ENCODE results near the gene GPHB5.
"Not testable (repeated sequence)": the region's sequence is repeated elsewhere in the genome, so short reads cannot be mapped to it uniquely, and the experiment has no call there.

GPHB5 gene

DNA sequence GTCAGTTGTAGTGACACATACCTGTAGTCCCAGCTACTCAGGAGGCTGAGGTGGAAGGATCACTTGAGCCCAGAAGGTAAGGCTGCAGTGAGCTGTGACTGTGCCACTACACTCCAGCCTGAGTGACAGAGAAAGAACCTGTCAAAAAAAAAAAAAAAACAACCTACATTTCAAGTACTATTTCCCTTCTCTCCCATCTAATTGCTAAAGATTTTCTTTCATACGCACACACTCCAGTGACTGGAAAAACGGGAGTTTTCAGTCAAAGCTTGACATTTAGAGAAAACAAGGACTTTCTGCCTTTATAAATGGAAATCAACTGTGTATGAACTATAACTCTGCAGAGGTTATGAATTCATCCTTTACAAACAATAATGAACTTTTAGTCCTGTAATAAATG lies 25.9 kb downstream of the GPHB5 start:
- no peak for DNase-seq

DNA sequence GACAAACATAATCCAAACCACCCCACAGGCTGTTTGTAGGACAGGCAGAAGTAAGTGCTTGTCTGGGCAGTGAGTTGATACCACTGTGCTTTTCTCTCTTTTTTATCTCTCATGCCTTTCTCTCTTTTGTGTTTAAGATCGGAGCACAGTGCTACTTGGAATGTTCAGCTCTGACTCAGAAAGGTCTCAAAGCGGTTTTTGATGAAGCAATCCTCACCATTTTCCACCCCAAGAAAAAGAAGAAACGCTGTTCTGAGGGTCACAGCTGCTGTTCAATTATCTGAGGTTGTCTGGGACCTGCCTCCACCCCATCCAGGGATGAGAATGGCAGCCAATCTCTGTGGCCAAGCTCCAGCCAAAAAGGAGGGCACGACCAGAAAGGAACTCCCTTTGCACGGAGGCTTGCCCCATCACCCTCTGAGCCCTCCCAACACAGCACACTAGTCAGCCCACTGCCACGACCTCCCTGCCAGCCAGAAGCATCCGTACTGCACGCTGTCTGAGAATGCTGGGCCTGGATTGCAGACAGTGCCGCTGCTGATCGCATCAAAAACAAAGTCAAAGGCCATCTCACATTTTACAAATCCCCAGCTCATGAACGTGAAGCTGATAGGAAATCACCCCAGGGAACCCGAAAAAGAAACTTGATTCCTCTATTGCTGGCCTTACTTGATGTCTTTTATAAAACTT lies 27.8 kb downstream of the GPHB5 start:
- no peak for DNase-seq

DNA sequence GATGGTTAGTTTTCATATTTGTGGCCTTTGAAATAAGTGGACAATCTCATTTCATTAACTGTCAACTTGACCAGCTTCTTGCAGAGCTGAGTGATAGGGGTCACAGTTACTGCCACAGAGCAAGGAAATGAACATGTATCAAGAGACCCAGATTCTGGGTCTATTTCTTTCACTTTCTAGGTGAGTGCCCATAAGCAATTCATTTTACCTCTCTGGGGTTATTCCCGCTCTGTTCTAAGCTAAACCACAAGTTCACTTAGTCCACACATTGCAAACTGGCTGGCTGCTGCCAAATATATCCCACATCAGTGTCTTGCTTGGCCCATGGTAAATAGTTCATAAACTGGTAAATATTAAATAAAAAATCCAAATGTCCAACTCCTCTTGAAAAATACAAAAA lies 29.9 kb downstream of the GPHB5 start:
- no peak for DNase-seq

DNA sequence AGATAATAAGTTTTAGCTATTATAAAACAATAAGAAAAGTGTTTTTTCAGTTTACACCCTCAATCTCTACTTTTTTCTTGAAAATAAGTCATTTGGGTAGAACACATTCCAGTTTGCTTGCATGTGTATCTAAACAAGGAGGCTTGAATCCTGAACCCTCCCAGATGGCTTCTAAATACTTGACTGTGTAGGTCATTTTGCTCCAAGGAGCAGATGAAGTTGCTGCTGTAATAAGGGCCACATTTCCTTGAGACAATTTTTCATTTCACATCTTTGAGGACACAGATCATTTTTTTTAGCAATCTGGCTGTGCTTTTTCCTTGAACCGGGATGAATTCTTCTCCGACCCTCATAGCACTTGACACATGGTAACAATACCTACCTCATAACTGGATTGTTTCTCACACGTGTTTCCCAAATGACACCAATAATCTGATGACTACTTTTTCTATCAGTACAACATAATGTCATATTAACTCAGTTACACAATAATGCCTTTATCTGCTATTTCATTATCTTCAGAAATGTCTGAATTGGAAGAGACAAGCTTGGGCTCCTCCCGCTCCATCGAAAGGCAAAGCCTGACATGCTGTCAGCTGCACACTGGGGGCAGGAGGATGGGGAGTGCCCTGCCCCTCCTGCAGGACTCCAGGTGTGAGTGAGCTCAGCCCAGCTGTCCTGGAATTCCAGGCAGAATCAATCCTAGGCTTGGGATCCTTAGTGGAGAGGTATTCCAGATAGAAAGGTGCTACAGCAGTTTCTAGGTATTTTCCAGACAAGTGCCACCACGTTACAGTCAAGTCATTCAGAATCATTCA lies 30.9 kb downstream of the GPHB5 start:
- DNase-seq, result no peak

DNA sequence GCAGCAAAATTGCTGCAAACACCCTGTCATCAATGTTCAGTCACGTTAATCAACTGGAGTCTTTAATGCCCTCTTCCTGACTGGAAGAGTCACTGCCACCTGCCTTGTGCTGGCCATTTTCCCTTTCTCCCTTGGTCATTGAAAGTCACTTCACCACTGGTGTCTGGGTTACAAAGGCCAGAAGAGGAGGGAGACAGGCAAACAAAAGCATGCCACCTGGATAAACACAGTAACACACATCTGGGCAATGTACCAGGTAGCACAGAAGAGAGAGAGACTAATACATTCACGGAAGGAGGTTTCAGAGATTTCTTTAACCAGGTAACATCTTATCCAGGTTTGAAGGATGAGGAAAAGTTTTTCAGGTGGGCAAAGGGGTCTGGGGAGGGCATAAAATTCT lies 32.7 kb downstream of the GPHB5 start:
- peak; percentile 88 for DNase-seq

DNA sequence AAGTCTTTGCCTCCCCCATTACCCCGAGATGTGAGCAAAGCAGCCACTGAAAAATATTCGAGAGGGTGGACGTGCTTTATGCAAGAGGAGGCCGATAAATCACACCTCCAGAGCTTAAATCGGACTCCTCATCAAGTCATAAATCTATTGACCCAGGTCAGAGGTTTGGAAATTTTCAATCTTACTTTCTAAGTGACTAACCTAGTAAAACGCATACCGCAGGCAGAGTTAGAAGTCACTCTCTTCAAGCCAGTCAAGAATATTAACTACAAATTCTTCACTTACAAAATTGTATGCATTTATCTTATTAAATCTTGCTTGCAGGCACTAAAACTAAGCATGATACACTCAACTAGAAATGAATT lies 34.9 kb downstream of the GPHB5 start:
- DNase-seq, result no peak

DNA sequence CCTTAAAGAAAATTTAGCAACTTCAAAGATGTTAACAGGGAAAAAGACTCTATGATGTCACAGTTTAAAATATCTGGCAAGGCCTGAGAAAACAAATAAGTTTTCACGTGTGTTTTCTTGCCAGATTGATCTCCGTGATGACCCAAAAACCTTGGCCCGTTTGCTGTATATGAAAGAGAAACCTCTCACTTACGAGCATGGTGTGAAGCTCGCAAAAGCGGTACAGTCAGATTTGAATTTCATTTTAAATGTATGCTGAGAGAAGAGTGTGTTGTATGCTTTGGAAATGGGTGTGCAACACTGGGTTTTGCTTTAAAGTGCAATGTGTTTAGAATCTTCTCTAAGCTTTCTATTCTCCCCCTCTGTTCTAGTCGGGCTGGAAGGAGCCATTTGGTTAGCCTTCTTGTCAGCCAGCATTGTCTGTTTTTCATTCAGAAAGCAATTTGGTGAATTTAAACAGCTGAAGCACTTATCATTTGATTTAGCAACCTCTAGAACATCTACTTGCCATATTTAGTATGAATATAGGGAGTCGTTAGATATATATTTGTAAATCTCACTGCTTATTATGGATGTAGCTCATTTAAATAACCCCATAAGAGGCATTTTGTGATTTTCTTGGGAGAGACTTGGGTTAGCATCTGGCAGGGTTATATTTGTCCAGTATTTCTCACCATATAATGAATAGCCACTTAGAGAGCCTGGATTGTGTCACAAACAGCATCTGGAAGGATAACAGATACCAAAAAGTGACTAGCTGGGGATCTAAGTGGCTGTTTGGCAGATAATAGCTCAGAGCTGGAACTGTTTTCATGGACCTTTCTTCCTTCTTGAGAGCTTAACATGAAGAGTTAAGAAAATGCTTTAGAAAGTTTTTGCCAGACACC lies 35.5 kb downstream of the GPHB5 start:
- DNase-seq, result no peak

DNA sequence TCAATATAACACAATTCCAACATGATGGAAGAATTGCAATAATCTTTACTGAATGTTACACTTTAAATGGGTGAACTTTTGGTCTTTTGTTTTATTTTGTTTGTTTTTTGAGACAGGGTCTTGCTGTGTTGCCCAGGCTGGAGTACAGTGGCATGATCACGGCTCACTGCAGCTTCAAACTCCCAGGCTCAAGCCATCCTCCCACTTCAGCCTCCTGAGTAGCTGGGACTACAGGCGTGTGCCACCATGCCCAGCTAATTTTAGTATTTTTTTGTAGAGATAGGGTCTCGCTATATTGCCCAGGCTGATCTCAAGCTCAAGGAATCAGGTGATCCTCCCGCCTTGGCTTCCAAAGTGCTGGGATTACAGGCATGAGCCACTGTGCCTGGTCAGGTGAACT lies 38.8 kb downstream of the GPHB5 start:
- not testable (repeated sequence) for DNase-seq

DNA sequence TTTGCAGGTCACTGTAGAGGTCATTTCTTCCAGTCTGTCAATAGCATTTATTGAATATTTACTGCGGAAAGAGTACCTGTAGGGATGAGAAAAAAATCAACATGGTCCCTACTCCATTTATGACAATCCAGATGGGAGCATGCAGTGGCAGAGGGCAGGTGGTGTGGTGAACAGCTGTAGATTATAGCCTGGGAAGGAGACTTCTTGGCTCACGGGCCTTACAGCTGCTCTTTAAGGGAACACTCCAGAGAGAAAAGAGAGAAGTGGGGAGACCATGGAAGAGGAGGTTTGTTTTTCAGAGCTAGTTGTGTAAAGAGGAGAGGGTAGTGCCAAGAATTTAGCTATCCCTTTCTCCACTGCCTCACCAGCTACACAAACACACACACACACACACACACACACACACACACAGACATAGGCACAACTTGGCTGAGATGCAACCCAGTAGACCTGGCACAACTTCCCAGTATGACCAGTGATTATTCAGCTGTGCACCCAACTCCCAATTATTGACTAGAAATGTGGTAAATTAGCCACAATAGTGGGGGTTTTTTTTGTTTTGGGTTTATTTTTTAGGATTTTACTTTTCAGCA lies 41.0 kb downstream of the GPHB5 start:
- DNase-seq, result peak; percentile 91

DNA sequence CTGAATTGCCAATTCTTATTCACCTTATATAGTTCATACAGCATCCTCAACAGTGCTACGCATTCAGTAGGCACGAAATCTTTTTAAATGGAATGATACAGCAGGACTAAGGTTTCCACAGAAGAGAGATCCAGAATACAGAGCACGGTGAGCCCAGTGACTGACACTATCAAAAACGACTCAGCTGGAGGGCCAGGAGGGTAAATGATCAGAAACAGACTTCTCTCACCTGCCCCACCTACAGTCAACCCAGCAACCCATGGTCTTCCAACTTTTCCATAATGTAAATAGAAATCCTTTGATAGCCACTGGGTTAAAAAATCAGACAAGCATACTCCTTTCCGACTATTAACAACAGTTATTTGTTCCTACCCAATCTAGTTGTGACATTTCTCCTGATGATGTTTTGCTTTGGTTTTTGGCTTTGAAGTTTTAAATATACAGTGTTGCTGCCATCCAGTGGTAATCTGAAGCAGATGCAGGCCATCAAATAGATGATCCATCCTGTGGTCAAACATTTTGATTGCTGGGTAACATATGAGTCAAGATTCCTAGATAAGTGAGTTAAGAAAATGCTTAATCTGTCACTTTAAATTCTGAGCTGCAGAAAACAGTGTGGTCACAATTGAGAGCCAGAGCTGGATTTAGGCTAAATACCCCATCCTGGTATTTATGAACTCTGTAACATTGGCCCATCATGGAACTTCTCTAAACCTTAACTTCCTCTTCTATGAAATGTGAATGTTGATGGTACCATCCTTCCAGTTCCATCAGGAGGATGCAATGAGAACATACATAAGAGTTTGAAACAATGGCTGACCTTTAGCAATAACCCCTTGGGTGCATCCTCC lies 42.0 kb downstream of the GPHB5 start:
- DNase-seq, result peak; percentile 89

DNA sequence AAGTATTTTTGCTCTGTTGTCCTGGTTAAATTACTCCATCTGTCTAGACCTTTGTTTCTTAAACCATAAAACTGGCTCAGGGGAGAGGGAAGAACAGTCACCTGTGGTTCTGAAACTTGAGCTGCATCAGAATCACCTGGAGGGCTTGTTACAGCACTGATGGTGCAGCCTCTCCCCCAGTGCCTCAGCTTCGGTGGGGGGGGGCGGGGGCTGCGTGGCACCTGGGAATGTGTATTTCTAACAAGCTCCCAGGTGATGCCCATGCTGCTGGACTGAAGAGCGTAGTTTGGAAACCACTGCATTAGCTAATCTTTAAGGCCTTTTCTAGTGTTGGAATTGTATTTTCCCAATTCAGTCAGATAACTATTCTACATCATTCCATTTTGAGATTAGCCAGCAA lies 42.7 kb downstream of the GPHB5 start:
- no peak for DNase-seq

DNA sequence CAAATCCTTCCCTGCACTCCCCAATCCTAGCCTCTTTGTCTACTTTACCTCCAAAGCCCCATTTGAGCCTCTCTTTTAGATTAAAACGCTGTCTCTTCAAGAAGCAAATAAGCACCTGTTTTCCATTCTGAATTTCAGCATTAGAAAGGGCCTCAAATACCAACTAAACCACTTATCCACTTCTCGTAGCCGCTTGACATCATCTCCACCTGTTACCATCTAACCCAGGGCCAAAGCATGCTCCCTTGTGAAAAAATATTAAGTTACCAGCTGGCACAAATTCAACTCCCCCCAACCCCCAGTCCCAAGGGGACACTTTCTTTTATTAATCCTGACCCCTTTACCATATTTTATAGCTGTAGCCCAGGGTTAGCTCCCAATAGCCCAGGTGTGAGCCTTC lies 43.1 kb downstream of the GPHB5 start:
- DNase-seq, result peak; percentile 100

DNA sequence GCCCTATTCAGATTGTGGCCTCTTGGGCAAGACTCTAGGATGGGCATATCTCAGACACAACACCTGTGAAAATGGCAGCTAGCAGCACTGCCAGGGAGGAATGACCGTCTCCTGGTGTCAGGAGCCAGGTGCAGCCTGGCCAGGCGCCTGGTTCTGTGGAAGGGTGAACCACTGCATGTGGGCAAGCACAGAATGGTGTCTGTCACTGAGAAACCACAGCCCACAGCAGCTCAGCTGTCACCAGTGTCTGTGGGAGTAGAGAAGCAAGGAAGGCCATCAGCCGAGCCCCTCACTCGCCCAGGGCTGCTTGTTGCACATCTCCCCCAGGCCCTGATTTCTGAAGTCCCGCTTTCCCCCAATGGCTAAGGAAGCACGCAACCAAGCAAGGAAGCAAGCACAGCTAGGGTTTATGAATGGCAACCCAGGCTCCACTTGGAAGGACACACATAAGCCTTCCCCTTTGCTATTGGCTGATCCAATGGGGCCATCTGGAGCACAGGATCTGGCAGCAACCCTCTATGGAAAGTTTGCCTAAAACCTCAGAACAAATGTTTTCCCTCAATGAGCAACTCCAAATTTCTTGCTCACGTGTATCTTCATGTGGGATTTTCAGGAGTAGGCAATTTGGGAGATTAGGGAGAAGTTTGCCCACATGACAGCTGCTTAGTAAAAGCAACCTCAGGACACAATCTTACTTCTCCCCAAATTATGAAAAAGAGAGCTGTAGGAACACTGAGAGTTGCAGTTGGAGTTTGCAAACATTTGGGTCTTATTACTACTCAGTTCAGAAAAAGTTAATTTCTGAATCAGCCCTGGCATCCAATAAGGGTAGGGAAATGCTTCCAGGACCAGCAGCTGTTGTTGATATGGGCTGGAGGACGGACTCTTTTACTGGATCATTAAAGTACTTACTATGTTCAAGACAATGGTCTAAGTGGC lies 44.7 kb downstream of the GPHB5 start:
- DNase-seq, result no peak

DNA sequence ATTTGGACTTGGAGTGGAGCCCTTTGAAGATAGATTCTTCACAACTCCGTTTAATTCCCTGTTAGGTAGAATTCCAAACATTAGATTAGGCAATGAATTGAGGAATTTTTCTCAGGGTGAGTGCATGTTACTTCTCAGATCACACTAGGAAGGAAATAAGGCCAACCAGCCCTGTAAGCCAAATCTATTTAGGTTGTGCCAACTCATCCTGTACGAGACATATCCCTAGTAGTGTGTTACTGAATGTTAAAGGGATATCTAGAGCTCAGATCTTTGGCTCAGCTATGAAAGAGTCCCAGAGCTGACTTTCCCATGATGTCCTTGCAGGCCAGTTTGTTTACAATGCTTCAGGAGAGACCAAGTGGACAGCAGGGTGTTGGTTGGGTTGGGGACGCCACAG lies 45.6 kb downstream of the GPHB5 start:
- DNase-seq, result no peak

DNA sequence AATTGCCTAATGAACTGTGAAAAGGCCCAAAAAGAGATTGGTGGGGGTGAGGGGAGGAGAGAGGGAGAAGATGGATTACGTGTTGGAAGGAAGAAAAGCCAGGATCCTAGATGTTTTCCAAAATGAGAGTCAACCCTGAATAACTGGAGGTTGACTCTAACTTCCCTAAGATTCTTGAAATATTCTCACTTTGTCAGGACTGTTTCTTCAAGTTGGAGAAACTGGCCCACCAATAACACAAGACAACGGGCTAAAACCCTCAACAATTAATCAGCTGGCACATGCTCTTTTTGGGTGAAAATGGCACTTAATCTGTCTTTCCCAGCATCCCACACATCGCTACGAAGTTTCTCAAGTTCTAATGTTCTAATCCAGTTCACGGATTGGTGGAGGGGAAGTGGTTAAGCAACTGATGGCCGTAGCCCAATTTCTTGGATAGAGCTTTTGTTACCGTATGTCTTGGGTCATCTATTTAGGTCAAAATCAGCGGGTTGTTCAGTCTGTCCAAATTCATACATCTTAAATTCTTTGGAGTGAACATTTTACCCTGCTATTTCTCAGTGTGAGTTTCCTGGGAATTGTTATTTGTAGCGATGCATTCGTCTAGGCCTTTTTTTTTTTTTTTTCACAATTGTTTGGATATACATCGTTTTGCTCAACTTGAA lies 49.0 kb downstream of the GPHB5 start:
- DNase-seq, result no peak

DNA sequence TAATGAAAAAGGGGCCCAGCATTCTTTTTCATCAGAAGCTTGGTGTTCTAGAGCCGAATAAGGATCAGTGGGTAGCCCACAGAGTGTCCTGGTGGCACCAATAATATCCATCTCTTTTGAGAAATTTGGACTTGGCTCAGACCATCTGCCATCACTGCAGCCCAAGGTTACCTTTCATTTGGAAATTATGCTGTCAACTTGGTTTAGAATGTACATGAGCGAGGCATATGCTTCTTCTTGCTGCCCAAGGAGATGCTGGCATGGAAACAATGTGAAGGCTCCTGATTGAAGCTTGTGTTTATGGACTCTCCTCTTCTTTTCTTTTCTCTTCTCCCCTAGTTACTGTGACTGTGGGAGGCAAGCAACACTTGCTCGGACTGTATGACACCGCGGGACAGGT lies 50.0 kb downstream of the GPHB5 start:
- DNase-seq, result no peak

DNA sequence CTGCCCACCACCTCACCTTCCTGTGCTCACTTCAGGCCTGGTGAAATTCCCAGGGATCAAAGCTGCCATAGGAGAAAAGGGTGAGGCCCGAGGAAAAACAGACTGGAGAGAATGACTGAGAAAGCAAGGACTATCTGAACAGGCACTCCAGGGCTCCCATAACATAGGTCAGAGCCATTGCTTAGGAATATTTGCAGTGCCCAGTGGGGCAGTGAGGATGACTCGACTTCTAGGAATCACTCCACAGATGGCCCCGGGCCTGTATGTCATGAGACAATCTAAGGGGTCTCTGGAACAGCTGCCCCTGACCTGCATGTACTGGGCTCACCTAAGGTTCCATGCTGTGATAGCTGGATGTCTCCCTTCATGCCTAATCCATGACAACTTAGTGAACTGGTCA lies 51.6 kb downstream of the GPHB5 start:
- DNase-seq, result no peak

DNA sequence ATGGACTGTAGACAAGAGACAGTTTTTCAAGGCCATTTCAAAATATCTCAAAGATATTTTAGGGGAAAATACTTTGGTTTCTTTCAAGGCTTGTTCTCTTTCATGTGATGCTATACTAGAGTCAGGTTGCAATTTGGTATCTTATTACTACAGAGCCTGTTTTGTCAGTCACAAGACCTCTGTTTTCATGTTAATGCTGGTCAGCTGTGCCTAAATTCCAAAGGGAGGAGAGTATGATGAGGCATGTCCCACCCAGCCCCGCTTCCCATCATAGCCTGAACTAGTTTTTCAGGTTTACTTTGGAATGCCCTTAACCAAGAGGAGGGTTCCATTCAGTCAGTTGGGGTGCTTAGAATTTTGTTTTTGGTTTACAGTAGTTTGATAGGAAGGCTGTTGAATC lies 52.6 kb downstream of the GPHB5 start:
- DNase-seq, result no peak
